Neural crest cell (in vitro differentiated cells): Measurements from ENCODE around the gene GRIK1. TPM values are rescaled to one million over a fixed set of nuclear protein-coding genes. Genes with fewer than 3 reads are reported as not detected.

Experiments
- DNase-seq: peaks from one replicate; pipeline ENCODE4 v3.0.0; 2021; ENCODE audit warnings: low read depth, mixed read lengths, low spot score
- H3K27ac Mint-ChIP-seq: one replicate; pipeline ENCODE4 v1.8.0; 2021; ENCODE audit warnings: mild to moderate bottlenecking, mixed read lengths; ENCODE audit not compliant: unreplicated experiment
- H3K27me3 Mint-ChIP-seq: 2 replicates; pipeline ENCODE4 v1.8.0; 2021; ENCODE audit warnings: low read depth, mild to moderate bottlenecking, mixed read lengths
- H3K36me3 Mint-ChIP-seq: 2 replicates; pipeline ENCODE4 v1.8.0; 2021; ENCODE audit warnings: low read depth, mild to moderate bottlenecking, mixed read lengths
- H3K4me1 Mint-ChIP-seq: 2 replicates; pipeline ENCODE4 v1.8.0; 2021; ENCODE audit warnings: mixed read lengths
- H3K4me3 Mint-ChIP-seq: one replicate; pipeline ENCODE4 v1.8.0; 2021; ENCODE audit warnings: mild to moderate bottlenecking, mixed read lengths
- H3K9me3 Mint-ChIP-seq: 2 replicates; pipeline ENCODE4 v1.8.0; 2021; ENCODE audit warnings: mixed read lengths
- CTCF ChIP-seq: fragments of 200-600 bp; sonication (generic); conservative IDR thresholded peaks from 2 replicates; pipeline ENCODE4 v1.5.0; 2021; ENCODE audit warnings: antibody characterized with exemption, mild to moderate bottlenecking
- total RNA-seq: library from RNA; stranded (reverse); gene quantifications from 2 replicates; pipeline ENCODE4 v1.2.1, GENCODE V29; 2021

The GRIK1 gene
- total RNA-seq, 1 donor from 2014 or later, result 0.91 TPM

- DNase-seq, result no peak
- H3K36me3 Mint-ChIP-seq, result no peaks in the 10 kb centered on the region
These were observed 247.9 kb downstream of the GRIK1 start for GRCh38 chr21:29691616-29692491.

GRCh38 chr21:29689753-29690152 is 250.0 kb downstream of the GRIK1 start:
- Mint-ChIP-seq H3K4me3 (no peak overlapping the region), H3K4me1 (no peaks in the 10 kb centered on the region), H3K27ac (no peak overlapping the region), H3K9me3 (peaks cover 4% of the 10 kb centered on the region), H3K27me3 (no peaks in the 10 kb centered on the region), H3K36me3 (no peaks in the 10 kb centered on the region)
- no peak for DNase-seq
- TF ChIP-seq CTCF, result no peak

More at GRCh38 chr21:29691616-29692491, 247.9 kb downstream of the GRIK1 start:
- Mint-ChIP-seq H3K9me3 (peaks cover 2% of the 10 kb centered on the region), H3K27me3 (no peaks in the 10 kb centered on the region), H3K4me1 (no peaks in the 10 kb centered on the region), H3K4me3 (no peak overlapping the region), H3K27ac (no peak overlapping the region)
- TF ChIP-seq CTCF, result no peak

GRCh38 chr21:29684106-29684505 is 255.7 kb downstream of the GRIK1 start:
- no peak overlapping the region for H3K4me3 Mint-ChIP-seq
- no peak for DNase-seq
- peaks cover 9% of the 10 kb centered on the region for H3K9me3 Mint-ChIP-seq
- TF ChIP-seq CTCF, result no peak
- no peak overlapping the region for H3K27ac Mint-ChIP-seq
- H3K36me3 Mint-ChIP-seq, result no peaks in the 10 kb centered on the region
- H3K4me1 Mint-ChIP-seq, result no peaks in the 10 kb centered on the region
- no peaks in the 10 kb centered on the region for H3K27me3 Mint-ChIP-seq

GRCh38 chr21:29682800-29683199 is 257.0 kb downstream of the GRIK1 start:
- H3K27ac Mint-ChIP-seq, result no peak overlapping the region
- no peak for DNase-seq
- H3K27me3 Mint-ChIP-seq, result no peaks in the 10 kb centered on the region
- no peaks in the 10 kb centered on the region for H3K36me3 Mint-ChIP-seq
- TF ChIP-seq CTCF, result no peak
- H3K4me1 Mint-ChIP-seq, result no peaks in the 10 kb centered on the region
- H3K9me3 Mint-ChIP-seq, result peaks cover 9% of the 10 kb centered on the region
- no peak overlapping the region for H3K4me3 Mint-ChIP-seq

GRCh38 chr21:29680273-29680672 is 259.5 kb downstream of the GRIK1 start:
- Mint-ChIP-seq H3K27ac (no peak overlapping the region), H3K27me3 (no peaks in the 10 kb centered on the region), H3K4me1 (no peaks in the 10 kb centered on the region), H3K4me3 (no peak overlapping the region), H3K9me3 (peaks cover 9% of the 10 kb centered on the region), H3K36me3 (no peaks in the 10 kb centered on the region)
- DNase-seq, result no peak
- no peak for TF ChIP-seq CTCF
